Upper lobe of left lung (tissue), 6 donors: Measurements from ENCODE around the gene EML4. TPM values are rescaled to one million over a fixed set of nuclear protein-coding genes. Genes with fewer than 3 reads are reported as not detected.

Experiments used
- ATAC-seq, 2 donors: fragments of 200-7000 bp; cut with Tn5 transposase; one replicate each; pipeline ENCODE4 v1.9.1; 2022; ENCODE audit warnings: mild to moderate bottlenecking in 2 of 2, moderate library complexity in 2 of 2; ENCODE audit not compliant: low FRiP score in 2 of 2
- DNase-seq, 2 donors: peaks; one replicate each; pipeline ENCODE4 v3.0.0-alpha.2; 2019 to 2020
- H3K27ac ChIP-seq, 4 donors: fragments of 200-600 bp; sonication (generic); one replicate each; pipeline ENCODE4 v1.5.1; 2016 to 2019
- H3K27me3 ChIP-seq, 4 donors: fragments of 200-600 bp; sonication (generic); one replicate each; pipeline ENCODE4 v1.5.1; 2017 to 2019
- H3K36me3 ChIP-seq, 4 donors: fragments of 200-600 bp; sonication (generic); one replicate each; pipeline ENCODE4 v1.5.1; 2016 to 2019
- H3K4me1 ChIP-seq, 4 donors: fragments of 200-600 bp; sonication (generic); one replicate each; pipeline ENCODE4 v1.5.1; 2018 to 2019
- H3K4me3 ChIP-seq, 4 donors: fragments of 200-600 bp; sonication (generic); one replicate each; pipeline ENCODE4 v1.5.1; 2017 to 2019; ENCODE audit warnings: mild to moderate bottlenecking in 2 of 4, moderate library complexity in 1 of 4
- H3K9me3 ChIP-seq, 4 donors: fragments of 200-600 bp; sonication (generic); one replicate each; pipeline ENCODE4 v1.5.1; 2018 to 2019
- EP300 ChIP-seq, 4 donors: sonication (generic); formaldehyde crosslinking; IDR thresholded peaks; one replicate each; pipeline ENCODE4 v1.5.1; 2017; ENCODE audit warnings: antibody characterized with exemption in 4 of 4, control low read depth in 2 of 4
- POLR2A ChIP-seq, 4 donors: fragments of 450-650 bp; IDR thresholded peaks; one replicate each; pipeline ENCODE4 v1.5.1; 2016 to 2017; ENCODE audit warnings: antibody characterized with exemption in 4 of 4, mild to moderate bottlenecking in 2 of 4
- POLR2AphosphoS5 ChIP-seq, 2 donors: sonication (generic); formaldehyde crosslinking; IDR thresholded peaks; one replicate each; pipeline ENCODE4 v1.5.1; 2017; ENCODE audit warnings: antibody characterized with exemption in 2 of 2
- WGBS, 2 donors: methylation state at CpG; one replicate each; pipeline ENCODE4 v1.1.5; 2017 to 2018; 5-methylcytosine and 5-hydroxymethylcytosine counted together
- total RNA-seq, 6 donors: library from RNA; depleted of rRNA in 4 of 6; stranded (reverse); fragments of >200 nt in 4 of 6; gene quantifications; one replicate each; pipeline versions ENCODE4 v1.1.0 to v1.2.1, GENCODE V29; 2016 to 2021
- TF ChIP-seq, protein P1 (sequence below), 6 experiments: fragments of 450-650 bp in 4 of 6; fragments of 200-600 bp in 2 of 6; sonication (generic) in 2 of 6; IDR thresholded peaks; one replicate each; pipeline ENCODE4 v1.5.1; 2016 to 2019; ENCODE audit warnings: antibody characterized with exemption in 6 of 6
- donor health status: DM: no; HTN: no; CAD: no; lungs with moderate emphysema.
- donor health status: DM: no; HTN: yes; CAD: no; lungs with severe emphysema.

The EML4 gene
- total RNA-seq, 6 donors from 2014 or later, result 42.7 to 96.9 (median 62.0) TPM

- Histone ChIP-seq H3K4me1 (peaks cover 16 to 41% (median 24%) of the 10 kb centered on the region in 4 donors), H3K9me3 (no peaks in the 10 kb centered on the region), H3K4me3 (peak overlapping the region; percentile 78 to 95 (median 87)), H3K27ac (peak overlapping the region; percentile 92 to 97 (median 95)), H3K36me3 (peaks cover 0 to 7% (median 0%) of the 10 kb centered on the region in 4 donors), H3K27me3 (no peaks in the 10 kb centered on the region)
- ATAC-seq (no peak), DNase-seq (peak in 1 of 2 donors; percentile 25)
- WGBS, 2 donors, result 10 to 14% methylated on average over 12 of the region's 12 CpGs
- no peak for TF ChIP-seq POLR2A (IDR thresholded peaks at IDR 0.05)
- TF ChIP-seq, protein P1, sequence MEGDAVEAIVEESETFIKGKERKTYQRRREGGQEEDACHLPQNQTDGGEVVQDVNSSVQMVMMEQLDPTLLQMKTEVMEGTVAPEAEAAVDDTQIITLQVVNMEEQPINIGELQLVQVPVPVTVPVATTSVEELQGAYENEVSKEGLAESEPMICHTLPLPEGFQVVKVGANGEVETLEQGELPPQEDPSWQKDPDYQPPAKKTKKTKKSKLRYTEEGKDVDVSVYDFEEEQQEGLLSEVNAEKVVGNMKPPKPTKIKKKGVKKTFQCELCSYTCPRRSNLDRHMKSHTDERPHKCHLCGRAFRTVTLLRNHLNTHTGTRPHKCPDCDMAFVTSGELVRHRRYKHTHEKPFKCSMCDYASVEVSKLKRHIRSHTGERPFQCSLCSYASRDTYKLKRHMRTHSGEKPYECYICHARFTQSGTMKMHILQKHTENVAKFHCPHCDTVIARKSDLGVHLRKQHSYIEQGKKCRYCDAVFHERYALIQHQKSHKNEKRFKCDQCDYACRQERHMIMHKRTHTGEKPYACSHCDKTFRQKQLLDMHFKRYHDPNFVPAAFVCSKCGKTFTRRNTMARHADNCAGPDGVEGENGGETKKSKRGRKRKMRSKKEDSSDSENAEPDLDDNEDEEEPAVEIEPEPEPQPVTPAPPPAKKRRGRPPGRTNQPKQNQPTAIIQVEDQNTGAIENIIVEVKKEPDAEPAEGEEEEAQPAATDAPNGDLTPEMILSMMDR (IDR thresholded peaks at IDR 0.05), result no peak
- no peak for TF ChIP-seq EP300 (IDR thresholded peaks at IDR 0.05)
- no peak for TF ChIP-seq POLR2AphosphoS5 (IDR thresholded peaks at IDR 0.05)
Measured at GRCh38 chr2:42359965-42360483, 190.9 kb downstream of the EML4 start.

DNA sequence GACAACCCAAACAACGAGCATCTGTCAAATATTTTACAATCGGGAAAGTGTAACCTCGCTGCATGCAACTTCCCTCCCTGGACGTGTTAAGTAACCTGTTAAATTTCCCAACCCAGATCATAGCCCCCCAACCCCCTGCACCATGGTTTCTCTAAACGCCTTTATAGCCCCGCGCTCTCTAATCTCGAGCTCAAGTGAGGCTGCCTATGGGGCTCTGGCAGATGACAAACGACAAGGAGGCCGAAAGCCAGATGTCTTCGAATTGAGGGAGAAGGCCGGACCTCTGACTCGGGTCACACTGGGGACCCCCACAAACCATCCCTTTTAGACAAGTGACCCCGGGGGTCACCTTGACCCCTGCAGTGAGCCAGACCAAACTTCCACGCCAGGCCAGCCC, 191.3 kb downstream of the EML4 start:
- ATAC-seq (peak in 1 of 2 donors; percentile 2), DNase-seq (no peak)
- Histone ChIP-seq H3K9me3 (no peaks in the 10 kb centered on the region), H3K27ac (peak overlapping the region; percentile 92 to 97 (median 95)), H3K4me1 (peaks cover 16 to 41% (median 24%) of the 10 kb centered on the region in 4 donors), H3K27me3 (no peaks in the 10 kb centered on the region), H3K4me3 (peak overlapping the region; percentile 78 to 95 (median 87)), H3K36me3 (peaks cover 0 to 7% (median 0%) of the 10 kb centered on the region in 4 donors)
- 0 to 1% methylated on average over 4 to 15 of the region's 15 CpGs for WGBS, 2 donors
- no peak for TF ChIP-seq POLR2A (IDR thresholded peaks at IDR 0.05)
- TF ChIP-seq POLR2AphosphoS5 (IDR thresholded peaks at IDR 0.05), result no peak
- TF ChIP-seq, protein P1 (IDR thresholded peaks at IDR 0.05), result no peak
- no peak for TF ChIP-seq EP300 (IDR thresholded peaks at IDR 0.05)

DNA sequence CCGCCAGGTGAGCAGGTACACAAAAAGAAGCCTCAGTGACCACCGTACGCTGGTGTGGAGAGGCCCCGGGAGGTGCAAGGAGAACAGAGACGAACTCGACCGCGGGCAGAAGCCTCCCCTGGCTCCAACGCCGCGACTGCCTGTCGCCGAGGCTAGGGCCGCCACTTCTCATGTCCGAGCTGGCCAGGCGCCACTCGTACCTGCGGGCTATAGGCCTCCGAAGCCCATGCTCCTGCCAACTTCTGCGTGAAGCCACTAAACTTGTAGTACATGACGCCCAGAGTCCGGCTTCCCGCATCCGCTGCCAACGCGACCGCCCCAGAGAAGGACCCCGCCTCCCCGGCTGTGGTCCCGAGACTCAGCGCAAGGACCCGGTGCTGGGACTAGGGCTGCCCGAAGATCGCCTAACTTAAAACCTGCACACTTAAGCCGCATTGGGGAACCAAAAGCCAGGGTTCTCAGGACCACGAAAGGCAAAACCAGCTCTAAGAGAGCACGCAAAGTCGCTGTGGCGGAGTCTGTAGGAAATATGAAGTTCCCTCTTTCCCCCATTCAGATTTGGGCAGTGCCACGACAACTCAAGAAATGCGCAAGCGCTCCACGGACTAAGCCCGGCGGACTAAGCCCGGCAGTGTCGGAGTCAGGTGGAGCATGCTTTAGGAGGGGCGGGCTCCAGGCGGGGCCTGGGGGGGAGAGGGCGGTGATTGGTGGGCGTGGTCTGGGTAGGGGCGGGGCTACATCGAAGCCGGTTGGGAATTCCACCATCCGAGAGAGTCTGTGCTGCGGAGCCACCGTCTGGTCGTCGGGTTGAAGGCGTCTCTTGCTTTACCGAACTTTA, 192.0 kb downstream of the EML4 start, which contains the start of gene COX7A2L:
TSS of gene COX7A2L (minus strand) at position 328 of the 838 bp plus-strand sequence. CDS start at position 272, 56 bp downstream.
- ATAC-seq (peak; percentile 99 to 100), DNase-seq (peak; percentile 96 to 97)
- Histone ChIP-seq H3K4me1 (peaks cover 16 to 41% (median 24%) of the 10 kb centered on the region in 4 donors), H3K9me3 (no peaks in the 10 kb centered on the region), H3K4me3 (peak within 1 kb of the TSS; percentile 78 to 95 (median 87)), H3K36me3 (peaks cover 0 to 6% (median 0%) of the 10 kb centered on the region in 4 donors), H3K27ac (peak within 1 kb of the TSS; percentile 92 to 97 (median 95)), H3K27me3 (no peaks in the 10 kb centered on the region)
- TF ChIP-seq POLR2AphosphoS5 (IDR thresholded peaks at IDR 0.05) (peak; percentile 75 to 84), POLR2A (IDR thresholded peaks at IDR 0.05) (peak in 3 of 4 donors; percentile 64 to 88 (median 80)), EP300 (IDR thresholded peaks at IDR 0.05) (peak in 1 of 4 donors; percentile 36)
- TF ChIP-seq, protein P1 (IDR thresholded peaks at IDR 0.05), result peak in 2 of 6 experiments; percentile 15 to 27
- 0 to 2% methylated on average over 20 to 59 of the region's 61 CpGs for WGBS, 2 donors

- no peak for TF ChIP-seq EP300 (IDR thresholded peaks at IDR 0.05)
- TF ChIP-seq, protein P1 (IDR thresholded peaks at IDR 0.05), result peak in 1 of 6 experiments; percentile 8
- no peak for TF ChIP-seq POLR2A (IDR thresholded peaks at IDR 0.05)
- TF ChIP-seq POLR2AphosphoS5 (IDR thresholded peaks at IDR 0.05), result no peak
- Histone ChIP-seq H3K27ac (peak overlapping the region; percentile 92 to 97 (median 95)), H3K9me3 (no peaks in the 10 kb centered on the region), H3K4me3 (peak overlapping the region in 3 of 4 donors; percentile 78 to 91 (median 83)), H3K27me3 (no peaks in the 10 kb centered on the region), H3K36me3 (no peaks in the 10 kb centered on the region), H3K4me1 (peaks cover 16 to 41% (median 24%) of the 10 kb centered on the region in 4 donors)
- no peak for ATAC-seq
- no peak for DNase-seq
- 21 to 23% methylated on average over 6 of the region's 6 CpGs for WGBS, 2 donors
Measured at GRCh38 chr2:42361728-42362283, 192.7 kb downstream of the EML4 start.
